ENCODE measurements around the gene GAST. TPM values are rescaled to one million over a fixed set of nuclear protein-coding genes. Genes with fewer than 3 reads are reported as not detected.
A peak's percentile ranks its signal among the peaks of the same experiment; 100 is the strongest.

GAST gene
- total and polyA plus RNA-seq, 3 experiments from 2014 or later, result not detected

- POLR2A ChIA-PET, result interaction anchor here (0.6 kb wide), 1 partner anchor 95 kb away, joined by 3 read pairs; no protein-coding TSS in a partner anchor
- H3K27ac Mint-ChIP-seq, result no peak within 1 kb of the TSS
- no peak within 1 kb of the TSS for H3K27ac ChIP-seq (ENCODE audit: low read depth, low read length)
- H3K4me1 ChIP-seq (ENCODE audit: insufficient read depth, low read length), result no peaks in the 10 kb centered on the region
- peak within 1 kb of the TSS in 6 of 7 donors; percentile 19 to 58 (median 54) for H3K4me3 Mint-ChIP-seq
- DNase-seq, result no peak
- no peak within 1 kb of the TSS for H3K4me3 ChIP-seq (ENCODE audit: low read length)
- no peaks in the 10 kb centered on the region for H3K9me3 Mint-ChIP-seq
- H3K9me3 ChIP-seq (ENCODE audit: low read length), result no peaks in the 10 kb centered on the region
- H3K36me3 ChIP-seq (ENCODE audit: insufficient read depth, low read length), result no peaks in the 10 kb centered on the region
- H3K36me3 Mint-ChIP-seq, result no peaks in the 10 kb centered on the region
- H3K27me3 Mint-ChIP-seq, result peaks cover 35 to 53% of the 10 kb centered on the region in 2 donors
- CTCF ChIA-PET, result no interaction called here
- H3K4me1 Mint-ChIP-seq, result peaks cover 0 to 14% (median 4%) of the 10 kb centered on the region in 3 donors
- H3K27me3 ChIP-seq (ENCODE audit: insufficient read depth, low read length, poor library complexity, severe bottlenecking), result peaks cover 25% of the 10 kb centered on the region
Observed at GRCh38 chr17:41734139-41734948, 22.2 kb downstream of the GAST start, which contains the start of gene HAP1. Gene HAP1, minus strand, starts transcription at chr17:41734643. Its CDS starts 9 bp downstream, at chr17:41734634.

- no peak for DNase-seq
- Mint-ChIP-seq H3K4me3 (peak overlapping the region in 4 of 7 donors; percentile 12 to 56 (median 46)), H3K27me3 (peaks cover 35 to 53% of the 10 kb centered on the region in 2 donors), H3K9me3 (no peaks in the 10 kb centered on the region), H3K27ac (no peak overlapping the region), H3K36me3 (no peaks in the 10 kb centered on the region), H3K4me1 (peaks cover 0 to 14% (median 4%) of the 10 kb centered on the region in 3 donors)
- Histone ChIP-seq H3K36me3 (ENCODE audit: insufficient read depth, low read length) (no peaks in the 10 kb centered on the region), H3K4me1 (ENCODE audit: insufficient read depth, low read length) (no peaks in the 10 kb centered on the region), H3K4me3 (ENCODE audit: low read length) (no peak overlapping the region), H3K27ac (ENCODE audit: low read depth, low read length) (no peak overlapping the region), H3K27me3 (ENCODE audit: insufficient read depth, low read length, poor library complexity, severe bottlenecking) (peaks cover 25% of the 10 kb centered on the region), H3K9me3 (ENCODE audit: low read length) (no peaks in the 10 kb centered on the region)
- POLR2A ChIA-PET, result interaction anchor here (0.6 kb wide), 1 partner anchor 95 kb away, joined by 3 read pairs; no protein-coding TSS in a partner anchor
- CTCF ChIA-PET, result interaction anchor here (0.6 kb wide), 1 partner anchor 75 kb away, joined by 4 read pairs; no protein-coding TSS in a partner anchor
Observed at GRCh38 chr17:41734949-41735313, 22.8 kb downstream of the GAST start.

DNA sequence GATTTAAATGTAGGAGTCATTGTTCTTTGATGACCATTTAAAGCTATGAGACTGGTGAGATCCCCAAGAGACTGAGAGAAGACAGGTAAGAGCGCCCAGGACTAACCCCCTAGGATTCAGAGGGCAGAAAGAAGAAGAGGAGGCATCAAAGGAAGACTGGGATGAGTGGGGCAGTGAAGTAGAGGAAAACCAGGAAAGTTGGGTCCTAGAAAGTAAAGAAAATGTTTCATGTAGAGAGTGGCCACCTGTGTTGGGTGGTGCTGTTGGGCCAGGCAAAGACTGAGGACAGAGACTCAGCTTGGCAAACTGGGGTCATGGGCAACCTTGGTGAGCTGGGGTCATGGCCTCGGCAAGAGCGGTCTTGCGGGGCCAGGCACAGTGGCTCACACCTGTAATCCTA is 23.6 kb downstream of the GAST start:
- CTCF ChIA-PET, result interaction anchor here (0.9 kb wide), 1 partner anchor 31 kb away, joined by 4 read pairs; no protein-coding TSS in a partner anchor

DNA sequence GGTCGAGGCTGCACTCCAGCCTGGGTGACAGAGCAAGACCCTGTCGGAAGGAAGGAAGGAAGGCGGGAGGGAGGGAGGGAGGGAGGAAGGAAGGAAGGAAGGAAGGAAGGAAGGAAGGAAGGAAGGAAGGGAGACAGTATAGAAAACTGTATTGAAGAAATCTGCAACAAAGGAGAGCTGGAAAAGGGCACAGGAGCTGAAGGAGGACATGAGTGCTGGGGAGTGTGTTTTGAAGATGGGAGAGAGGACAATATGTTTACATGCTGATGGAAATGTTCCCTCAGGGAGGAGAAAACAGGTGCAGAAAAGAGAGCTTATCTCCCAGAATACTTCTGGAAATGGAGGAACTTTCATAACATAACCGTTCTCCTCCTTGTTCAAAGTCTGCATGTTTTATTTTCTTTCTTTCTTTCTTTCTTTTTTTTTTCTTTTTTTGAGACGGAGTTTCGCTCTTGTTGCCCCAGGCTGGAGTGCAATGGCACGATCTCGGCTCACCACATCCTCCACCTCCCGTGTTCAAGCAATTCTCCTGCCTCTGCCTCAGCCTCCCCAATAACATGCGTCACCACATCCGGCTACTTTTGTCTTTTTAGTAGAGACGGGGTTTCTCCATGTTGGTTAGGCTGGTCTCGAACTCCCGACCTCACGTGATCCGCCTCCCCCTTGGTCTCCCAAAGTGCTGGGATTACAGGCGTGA is 25.0 kb downstream of the GAST start:
- no peaks in the 10 kb centered on the region for H3K4me1 ChIP-seq (ENCODE audit: insufficient read depth, low read length)
- Mint-ChIP-seq H3K27me3 (peaks cover 32 to 43% of the 10 kb centered on the region in 2 donors), H3K9me3 (no peaks in the 10 kb centered on the region), H3K4me3 (peak overlapping the region in 1 of 7 donors; percentile 44), H3K27ac (peak overlapping the region in 2 of 8 donors; percentile 17 to 29), H3K4me1 (peaks cover 0 to 14% (median 4%) of the 10 kb centered on the region in 3 donors), H3K36me3 (no peaks in the 10 kb centered on the region)
- no peak overlapping the region for H3K27ac ChIP-seq (ENCODE audit: low read depth, low read length)
- H3K4me3 ChIP-seq (ENCODE audit: low read length), result no peak overlapping the region
- POLR2A ChIA-PET, result interaction anchor here (0.6 kb wide), 1 partner anchor 86 kb away, joined by 4 read pairs; no protein-coding TSS in a partner anchor
- H3K27me3 ChIP-seq (ENCODE audit: insufficient read depth, low read length, poor library complexity, severe bottlenecking), result peaks cover 21% of the 10 kb centered on the region
- no peak for DNase-seq
- CTCF ChIA-PET, result interaction anchor here (0.6 to 2.5 kb wide), 11 partner anchors 8 to 90 kb away, joined by 3 to 12 read pairs (median 3); partner anchors contain the start of genes JUP and P3H4
- H3K9me3 ChIP-seq (ENCODE audit: low read length), result no peaks in the 10 kb centered on the region
- no peaks in the 10 kb centered on the region for H3K36me3 ChIP-seq (ENCODE audit: insufficient read depth, low read length)

More for the DNA sequence above, 23.6 kb downstream of the GAST start:
- Mint-ChIP-seq H3K4me1 (peaks cover 0 to 14% (median 4%) of the 10 kb centered on the region in 3 donors), H3K36me3 (no peaks in the 10 kb centered on the region), H3K27ac (peak overlapping the region in 1 of 8 donors; percentile 0), H3K27me3 (peaks cover 35 to 53% of the 10 kb centered on the region in 2 donors), H3K9me3 (no peaks in the 10 kb centered on the region), H3K4me3 (no peak overlapping the region)
- POLR2A ChIA-PET, result no interaction called here
- Histone ChIP-seq H3K4me1 (ENCODE audit: insufficient read depth, low read length) (no peaks in the 10 kb centered on the region), H3K9me3 (ENCODE audit: low read length) (no peaks in the 10 kb centered on the region), H3K27ac (ENCODE audit: low read depth, low read length) (no peak overlapping the region), H3K27me3 (ENCODE audit: insufficient read depth, low read length, poor library complexity, severe bottlenecking) (peaks cover 25% of the 10 kb centered on the region), H3K36me3 (ENCODE audit: insufficient read depth, low read length) (no peaks in the 10 kb centered on the region), H3K4me3 (ENCODE audit: low read length) (no peak overlapping the region)
- DNase-seq, result no peak

DNA sequence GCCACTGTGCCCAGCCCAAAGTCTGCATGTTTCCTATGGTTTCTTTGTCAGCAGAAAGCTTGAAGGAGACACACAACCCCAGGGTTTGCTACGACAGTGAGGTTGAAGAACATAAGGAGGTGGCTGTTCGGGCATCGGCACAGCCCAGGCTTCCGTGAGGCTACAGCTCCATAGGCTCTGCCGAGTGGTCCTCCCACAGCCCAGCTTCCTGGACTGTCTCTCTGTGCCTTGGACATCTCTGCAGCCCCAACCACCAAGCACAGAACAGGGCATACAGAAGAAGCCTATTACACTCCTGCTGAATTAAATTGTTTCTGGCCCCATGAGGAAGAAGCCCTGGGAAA is 25.5 kb downstream of the GAST start:
- Histone ChIP-seq H3K9me3 (ENCODE audit: low read length) (no peaks in the 10 kb centered on the region), H3K36me3 (ENCODE audit: insufficient read depth, low read length) (no peaks in the 10 kb centered on the region), H3K27ac (ENCODE audit: low read depth, low read length) (no peak overlapping the region), H3K4me3 (ENCODE audit: low read length) (no peak overlapping the region), H3K27me3 (ENCODE audit: insufficient read depth, low read length, poor library complexity, severe bottlenecking) (peaks cover 16% of the 10 kb centered on the region), H3K4me1 (ENCODE audit: insufficient read depth, low read length) (no peaks in the 10 kb centered on the region)
- ChIA-PET CTCF (interaction anchor here (0.6 to 2.5 kb wide), 11 partner anchors 9 to 89 kb away, joined by 3 to 12 read pairs (median 3); partner anchors contain the start of genes JUP and P3H4), POLR2A (no interaction called here)
- no peaks in the 10 kb centered on the region for H3K36me3 Mint-ChIP-seq
- peak overlapping the region in 1 of 7 donors; percentile 44 for H3K4me3 Mint-ChIP-seq
- H3K4me1 Mint-ChIP-seq, result peaks cover 0 to 14% (median 3%) of the 10 kb centered on the region in 3 donors
- peaks cover 29 to 37% of the 10 kb centered on the region in 2 donors for H3K27me3 Mint-ChIP-seq
- no peak overlapping the region for H3K27ac Mint-ChIP-seq
- no peaks in the 10 kb centered on the region for H3K9me3 Mint-ChIP-seq
- no peak for DNase-seq

GRCh38 chr17:41738077-41738800 is 26.1 kb downstream of the GAST start:
- Mint-ChIP-seq H3K27ac (no peak overlapping the region), H3K4me3 (no peak overlapping the region), H3K27me3 (peaks cover 24 to 35% of the 10 kb centered on the region in 2 donors), H3K36me3 (no peaks in the 10 kb centered on the region), H3K4me1 (peaks cover 0 to 14% (median 2%) of the 10 kb centered on the region in 3 donors), H3K9me3 (no peaks in the 10 kb centered on the region)
- Histone ChIP-seq H3K27me3 (ENCODE audit: insufficient read depth, low read length, poor library complexity, severe bottlenecking) (peaks cover 16% of the 10 kb centered on the region), H3K36me3 (ENCODE audit: insufficient read depth, low read length) (no peaks in the 10 kb centered on the region), H3K27ac (ENCODE audit: low read depth, low read length) (no peak overlapping the region), H3K9me3 (ENCODE audit: low read length) (no peaks in the 10 kb centered on the region), H3K4me1 (ENCODE audit: insufficient read depth, low read length) (no peaks in the 10 kb centered on the region), H3K4me3 (ENCODE audit: low read length) (no peak overlapping the region)
- ChIA-PET CTCF (interaction anchor here (0.6 to 2.5 kb wide), 11 partner anchors 9 to 89 kb away, joined by 3 to 12 read pairs (median 3); partner anchors contain the start of genes JUP and P3H4), POLR2A (no interaction called here)
- DNase-seq, result peak; percentile 64 to 81 (median 68)

GRCh38 chr17:41738801-41739112 is 26.6 kb downstream of the GAST start:
- Mint-ChIP-seq H3K9me3 (no peaks in the 10 kb centered on the region), H3K27ac (no peak overlapping the region), H3K4me1 (peaks cover 0 to 12% (median 0%) of the 10 kb centered on the region in 3 donors), H3K36me3 (no peaks in the 10 kb centered on the region), H3K4me3 (no peak overlapping the region), H3K27me3 (peaks cover 22 to 30% of the 10 kb centered on the region in 2 donors)
- ChIA-PET POLR2A (no interaction called here), CTCF (no interaction called here)
- Histone ChIP-seq H3K9me3 (ENCODE audit: low read length) (no peaks in the 10 kb centered on the region), H3K27ac (ENCODE audit: low read depth, low read length) (no peak overlapping the region), H3K4me3 (ENCODE audit: low read length) (no peak overlapping the region), H3K27me3 (ENCODE audit: insufficient read depth, low read length, poor library complexity, severe bottlenecking) (peaks cover 16% of the 10 kb centered on the region), H3K36me3 (ENCODE audit: insufficient read depth, low read length) (no peaks in the 10 kb centered on the region), H3K4me1 (ENCODE audit: insufficient read depth, low read length) (no peaks in the 10 kb centered on the region)
- no peak for DNase-seq

All from CD8-positive, alpha-beta memory T cell (primary cell).